ENCODE measurements around the gene HSD11B1.

HSD11B1 gene

GRCh38 chr1:209728466-209728865, 23.8 kb downstream of the HSD11B1 start:
- DNase-seq: no peak

- no peak for DNase-seq
Observed at GRCh38 chr1:209729436-209729835, 24.8 kb downstream of the HSD11B1 start.

- no peak for DNase-seq
Observed at GRCh38 chr1:209732725-209733124, 28.1 kb downstream of the HSD11B1 start.

- no peak for DNase-seq
Observed at GRCh38 chr1:209733409-209734192, 29.0 kb downstream of the HSD11B1 start.

GRCh38 chr1:209736490-209737117, 32.0 kb downstream of the HSD11B1 start:
- no peak for DNase-seq

- no peak for DNase-seq
Observed at GRCh38 chr1:209737118-209737505, 32.5 kb downstream of the HSD11B1 start.

GRCh38 chr1:209738270-209738669, 33.6 kb downstream of the HSD11B1 start:
- DNase-seq: no peak

GRCh38 chr1:209741193-209741592, 36.5 kb downstream of the HSD11B1 start:
- DNase-seq: no peak

GRCh38 chr1:209741889-209742288, 37.2 kb downstream of the HSD11B1 start:
- no peak for DNase-seq

GRCh38 chr1:209742409-209743144, 37.9 kb downstream of the HSD11B1 start:
- no peak for DNase-seq

GRCh38 chr1:209743145-209743482, 38.5 kb downstream of the HSD11B1 start:
- DNase-seq: no peak

GRCh38 chr1:209746451-209747165, 42.0 kb downstream of the HSD11B1 start:
- DNase-seq: no peak

GRCh38 chr1:209747580-209748262, 43.1 kb downstream of the HSD11B1 start:
- no peak for DNase-seq

- DNase-seq: no peak
Observed at GRCh38 chr1:209748620-209749019, 44.0 kb downstream of the HSD11B1 start.

- no peak for DNase-seq
Observed at GRCh38 chr1:209749205-209749604, 44.6 kb downstream of the HSD11B1 start.

- no peak for DNase-seq
Observed at GRCh38 chr1:209749670-209750323, 45.2 kb downstream of the HSD11B1 start.

- DNase-seq: no peak
Observed at GRCh38 chr1:209751627-209752231, 47.1 kb downstream of the HSD11B1 start.

GRCh38 chr1:209752890-209753289, 48.2 kb downstream of the HSD11B1 start:
- no peak for DNase-seq

GRCh38 chr1:209755256-209755655, 50.6 kb downstream of the HSD11B1 start:
- no peak for DNase-seq

- no peak for DNase-seq
Observed at GRCh38 chr1:209755926-209756614, 51.4 kb downstream of the HSD11B1 start, which contains the start of gene TRAF3IP3. TSS of gene TRAF3IP3 (plus strand) at chr1:209756053. CDS start at chr1:209760040, 3,987 bp downstream.

Measured in NCI-H2171 (cell line).